Measurements from ENCODE around the gene LHFPL5.

The LHFPL5 gene

DNA sequence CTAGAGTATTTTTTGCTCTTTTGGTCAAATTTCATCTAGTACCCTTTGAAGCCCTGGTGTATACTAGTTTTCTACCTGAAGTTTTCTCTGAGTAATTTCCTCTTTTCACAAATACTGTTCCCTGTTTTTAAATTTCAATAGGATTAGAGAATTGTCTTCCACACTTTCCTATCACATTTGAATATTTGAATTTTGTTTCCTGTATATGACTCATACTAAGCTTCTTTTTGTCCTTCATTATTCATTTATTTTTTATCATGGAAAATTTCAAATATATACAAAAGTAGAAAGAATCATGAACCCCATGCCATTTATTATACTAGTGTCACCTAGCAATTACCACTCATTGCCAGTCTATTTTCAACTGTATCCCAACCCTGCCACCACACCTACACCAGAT, 52.7 kb downstream of the LHFPL5 start:
- DNase-seq, result no peak

- DNase-seq, result no peak
Observed at GRCh38 chr6:35859367-35859766, 54.2 kb downstream of the LHFPL5 start.
